GM19438 (cell line): ENCODE results near the gene KCNT2.
"Not testable (repeated sequence)": the region's sequence is repeated elsewhere in the genome, so short reads cannot be mapped to it uniquely, and the experiment has no call there.

Experiments used
- ATAC-seq: cut with Tn5 transposase; IDR thresholded peaks from one replicate; pipeline ENCODE4 v1.9.1; 2021; ENCODE audit warnings: low read depth; ENCODE audit not compliant: unreplicated experiment

KCNT2 gene

DNA sequence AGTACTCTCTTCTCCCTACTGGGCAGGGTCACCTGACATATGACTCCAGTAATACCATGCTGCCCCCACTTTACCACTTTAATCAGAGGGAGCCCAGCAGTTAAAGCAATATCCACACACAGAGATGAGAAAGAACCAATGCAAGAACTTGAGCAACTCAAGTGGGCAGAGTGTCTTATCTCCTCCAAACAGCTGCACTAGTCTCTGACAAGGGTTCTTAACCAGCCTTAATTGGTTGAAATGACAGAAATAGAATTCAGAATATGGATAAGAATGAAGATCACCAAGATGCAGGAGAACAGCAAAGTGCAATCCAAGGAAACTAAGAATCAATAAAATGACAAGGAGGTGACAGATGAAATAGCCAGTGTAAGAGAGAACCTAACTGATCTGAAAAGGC, 91.0 kb downstream of the KCNT2 start:
- no peak for ATAC-seq

DNA sequence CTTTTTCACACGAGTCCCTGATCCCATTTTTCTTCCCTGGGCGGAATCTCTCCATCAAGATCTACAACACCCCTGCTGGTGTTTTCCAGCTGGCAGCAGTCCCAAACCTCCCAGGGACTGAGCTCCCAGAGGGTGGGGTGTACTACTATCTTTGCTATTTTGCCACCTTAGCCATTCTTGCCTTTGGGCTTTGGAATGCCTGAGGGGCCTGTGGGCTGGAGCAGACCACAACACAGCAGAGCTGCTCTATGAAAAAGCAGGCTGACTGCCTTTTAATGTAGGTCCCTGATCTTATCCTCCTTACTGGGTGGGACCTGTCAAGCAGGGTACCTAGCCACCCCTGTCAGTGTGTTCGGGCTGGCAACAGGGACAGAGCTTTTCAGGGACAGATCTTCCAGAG, 91.9 kb downstream of the KCNT2 start:
- no peak for ATAC-seq

DNA sequence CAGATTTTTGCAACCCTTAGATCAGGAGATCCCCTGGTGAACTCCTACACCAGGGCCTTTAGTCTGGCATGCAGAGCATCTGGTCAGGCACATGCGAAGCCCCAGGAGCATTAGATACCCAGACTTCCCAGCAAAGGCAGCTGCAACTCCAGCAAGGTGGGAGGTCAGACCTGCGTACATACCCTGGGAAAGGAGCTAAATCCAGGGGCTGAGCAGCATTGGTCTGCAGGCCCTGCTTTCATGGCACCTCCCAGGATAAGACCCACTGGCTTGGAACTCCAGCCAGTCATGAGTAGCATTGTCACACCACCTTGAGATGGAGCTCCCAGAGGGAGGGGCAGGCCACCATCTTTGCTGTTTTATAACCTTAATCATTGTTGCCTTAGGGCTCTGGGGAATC, 92.3 kb downstream of the KCNT2 start:
- ATAC-seq = no peak

DNA sequence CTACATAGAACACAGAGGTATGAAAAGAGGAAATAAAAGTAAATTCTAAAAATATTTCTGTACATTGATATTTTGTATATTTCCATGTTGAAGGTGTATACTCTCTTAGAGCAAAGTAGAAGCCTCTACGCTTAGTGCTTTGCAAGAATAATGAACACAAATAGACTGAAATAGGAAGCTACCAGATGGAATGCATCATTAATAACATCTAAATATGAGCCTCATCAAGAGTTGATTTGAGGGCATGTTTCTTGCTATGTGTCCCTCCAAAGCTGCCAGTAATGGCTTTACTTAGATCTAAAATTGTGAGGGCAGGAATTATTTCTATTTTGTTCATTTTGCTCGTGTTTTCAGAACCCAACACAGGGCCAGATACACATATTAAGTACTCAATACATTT, 94.4 kb downstream of the KCNT2 start:
- ATAC-seq = no peak

DNA sequence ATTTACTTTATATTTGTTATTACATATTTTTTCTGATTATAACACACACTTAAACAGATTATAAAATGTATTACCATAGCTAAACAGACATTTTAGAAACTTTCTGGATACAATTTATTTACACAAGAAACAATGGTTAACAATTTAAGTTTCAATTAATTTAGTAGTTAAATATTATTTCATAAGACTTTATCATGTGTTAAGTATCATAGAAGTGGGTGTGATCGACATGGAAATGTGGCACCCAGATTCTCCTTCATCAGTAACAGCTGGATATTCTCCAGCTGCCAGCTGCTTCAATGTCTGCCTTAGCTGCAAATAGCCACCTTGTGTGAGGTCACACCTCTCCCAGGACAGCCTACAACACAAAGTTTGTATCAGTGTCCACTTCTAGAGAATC, 97.8 kb downstream of the KCNT2 start:
- ATAC-seq = no peak

DNA sequence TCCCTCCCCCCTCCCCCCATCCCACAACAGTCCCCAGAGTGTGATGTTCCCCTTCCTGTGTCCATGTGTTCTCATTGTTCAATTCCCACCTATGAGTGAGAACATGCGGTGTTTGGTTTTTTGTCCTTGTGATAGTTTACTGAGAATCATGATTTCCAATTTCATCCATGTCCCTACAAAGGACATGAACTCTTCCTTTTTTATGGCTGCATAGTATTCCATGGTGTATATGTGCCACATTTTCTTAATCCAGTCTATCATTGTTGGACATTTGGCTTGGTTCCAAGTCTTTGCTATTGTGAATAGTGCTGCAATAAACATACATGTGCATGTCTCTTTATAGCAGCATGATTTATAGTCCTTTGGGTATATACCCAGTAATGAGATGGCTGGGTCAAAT, 104.0 kb downstream of the KCNT2 start:
- ATAC-seq = not testable (repeated sequence)

DNA sequence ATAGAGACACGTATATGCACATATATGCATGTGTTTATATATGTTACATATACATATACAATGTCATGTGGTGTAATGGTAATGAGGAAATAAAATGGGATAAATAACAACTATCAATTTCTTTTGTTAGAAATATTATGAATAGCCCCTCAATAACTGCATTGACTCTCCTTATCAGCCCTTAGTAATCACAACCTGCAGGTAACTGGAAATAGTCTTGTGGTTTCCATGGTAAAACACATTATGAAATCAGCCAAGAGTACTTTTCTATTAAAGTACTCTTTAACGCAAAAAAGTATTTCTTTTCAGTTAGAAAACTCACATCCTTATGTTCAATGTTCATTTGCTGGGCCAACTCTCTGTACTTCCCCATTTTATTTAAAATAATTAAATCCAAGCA, 105.8 kb downstream of the KCNT2 start:
- ATAC-seq = no peak

DNA sequence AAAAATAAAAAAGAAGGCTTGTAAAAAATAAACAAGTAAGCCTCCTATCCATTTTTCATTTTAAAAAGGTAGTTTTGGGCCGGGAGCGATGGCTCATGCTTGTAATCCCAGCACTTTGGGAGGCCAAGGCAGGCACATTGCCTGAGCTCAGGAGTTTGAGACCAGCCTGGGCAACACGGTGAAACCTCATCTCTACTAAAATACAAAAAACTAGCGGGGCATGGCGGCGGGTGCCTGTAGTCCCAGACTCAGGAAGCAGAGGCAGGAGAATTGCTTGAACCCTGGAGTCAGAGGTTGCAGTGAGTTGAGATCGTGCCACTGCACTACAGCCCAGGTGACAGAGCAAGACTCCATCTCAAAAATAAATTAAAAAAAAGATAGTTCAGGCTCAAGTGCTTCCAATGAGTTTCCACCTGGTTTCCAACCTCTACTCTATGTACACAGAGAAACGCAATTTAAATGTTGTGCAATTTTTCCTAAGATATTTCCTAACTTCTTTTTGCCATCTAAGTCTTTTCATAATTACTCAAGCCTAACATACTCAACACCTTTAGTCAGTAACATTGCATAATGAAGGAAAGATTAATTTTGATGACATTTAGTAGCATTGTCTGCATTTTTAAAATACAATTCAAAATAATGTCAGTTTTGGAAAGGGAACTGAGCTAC, 106.3 kb downstream of the KCNT2 start:
- ATAC-seq = no peak

DNA sequence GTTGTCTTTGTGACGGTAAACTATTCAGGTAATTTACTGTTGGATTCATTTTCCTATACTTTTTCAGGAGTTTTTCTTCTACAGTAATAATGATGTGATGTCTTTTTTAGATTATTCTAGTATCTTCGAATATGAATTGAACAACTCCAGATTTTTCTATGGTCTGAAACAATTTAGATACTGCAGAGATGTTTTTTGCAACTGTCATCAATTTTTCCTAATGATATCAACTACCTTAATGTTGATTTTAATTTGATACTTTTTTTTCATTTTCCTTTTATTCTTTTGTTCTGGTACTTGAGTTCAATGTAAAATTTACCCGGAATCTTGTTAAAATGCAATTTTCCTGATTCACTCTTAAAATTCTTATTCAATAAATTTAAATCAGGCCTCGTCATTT, 110.4 kb downstream of the KCNT2 start:
- ATAC-seq = no peak

DNA sequence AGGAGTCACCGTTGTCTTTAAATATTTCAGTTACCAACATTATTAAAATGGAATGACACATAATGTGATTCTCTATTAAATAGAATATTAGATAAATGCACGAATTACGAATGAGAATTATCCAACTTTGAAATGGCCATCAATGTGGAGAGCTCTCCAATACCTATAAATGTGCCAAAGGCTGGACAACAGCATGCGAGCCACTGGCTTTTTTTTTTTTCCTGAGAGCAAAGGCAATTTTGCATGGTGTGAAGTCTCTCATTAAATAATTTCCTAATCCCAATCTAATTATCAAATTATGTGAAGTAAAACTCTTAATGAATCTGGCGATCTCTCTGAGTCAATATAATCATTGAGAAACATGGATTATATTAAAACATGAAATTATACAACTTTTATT, 113.5 kb downstream of the KCNT2 start:
- ATAC-seq = no peak

DNA sequence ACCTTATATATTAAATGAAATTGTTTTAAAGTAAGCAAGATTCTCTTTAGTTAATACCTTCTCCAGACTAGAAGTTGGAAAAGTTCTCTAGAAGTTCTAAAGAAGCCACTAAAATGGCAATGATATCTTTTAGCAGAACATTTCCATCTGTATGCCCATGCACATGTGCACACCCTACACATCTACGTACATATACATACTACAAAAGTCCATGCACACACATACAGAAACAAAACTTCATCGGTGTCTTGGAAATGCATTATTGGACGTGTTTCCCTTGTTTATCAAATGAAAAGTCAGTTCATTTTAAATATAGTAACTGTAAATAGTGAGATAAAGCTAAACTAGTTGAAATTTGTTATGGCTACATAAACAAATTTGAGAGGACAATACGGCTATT, 114.4 kb downstream of the KCNT2 start:
- ATAC-seq = no peak

DNA sequence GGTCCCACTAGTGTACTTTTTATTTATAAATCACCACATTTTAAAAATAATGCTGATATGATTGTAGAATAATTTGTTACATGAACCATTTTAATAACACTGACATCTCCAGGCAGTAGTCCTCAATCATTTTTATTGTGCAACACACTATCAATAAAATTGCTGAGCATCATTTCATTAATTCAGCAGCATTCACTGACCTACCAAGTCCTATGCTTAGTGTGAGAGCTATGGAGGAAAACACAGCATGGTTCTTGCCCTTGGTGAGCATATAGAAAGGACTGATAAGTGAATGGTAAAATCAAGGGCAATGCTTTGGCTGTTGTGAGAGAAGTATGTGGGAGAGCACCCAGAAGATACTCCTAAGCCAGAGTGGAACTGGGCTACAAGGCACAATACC, 119.7 kb downstream of the KCNT2 start:
- ATAC-seq = no peak

DNA sequence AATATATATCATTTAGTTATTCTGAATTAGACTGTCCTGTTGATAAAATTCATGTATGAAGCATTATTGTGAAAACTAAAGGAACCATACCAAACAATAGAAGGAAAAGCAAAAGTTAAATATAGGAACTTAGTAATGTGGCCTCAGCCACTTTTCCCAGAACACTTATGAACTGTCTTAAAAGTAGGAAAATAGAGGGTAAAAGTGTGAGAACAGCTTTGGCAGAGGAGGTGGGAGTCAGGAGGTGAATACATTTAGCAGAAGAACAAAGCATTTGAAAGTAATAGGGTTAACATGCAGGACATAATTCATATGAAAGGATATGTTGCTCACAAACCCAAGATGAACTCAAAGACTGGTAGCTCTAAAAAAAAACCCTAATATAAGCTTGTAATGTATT, 121.9 kb downstream of the KCNT2 start:
- ATAC-seq = no peak

DNA sequence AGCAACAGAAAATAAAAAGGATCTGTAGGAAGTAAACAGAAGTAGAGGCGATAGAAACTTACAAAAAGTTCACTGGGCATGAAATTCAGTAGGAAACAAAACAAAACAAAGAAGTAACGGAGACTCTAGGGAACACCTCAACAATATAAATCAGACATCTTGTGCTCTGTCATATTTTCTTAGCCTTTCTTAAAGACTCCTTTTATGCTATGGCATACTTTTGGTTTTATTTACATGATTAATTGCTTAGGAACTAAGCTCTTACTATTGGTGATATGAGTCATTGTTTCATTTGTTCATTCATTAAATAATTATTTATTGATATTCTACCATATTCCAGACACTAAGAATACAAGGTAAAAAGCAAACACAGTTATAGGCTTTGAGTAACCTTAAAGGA, 126.6 kb downstream of the KCNT2 start:
- ATAC-seq = no peak

DNA sequence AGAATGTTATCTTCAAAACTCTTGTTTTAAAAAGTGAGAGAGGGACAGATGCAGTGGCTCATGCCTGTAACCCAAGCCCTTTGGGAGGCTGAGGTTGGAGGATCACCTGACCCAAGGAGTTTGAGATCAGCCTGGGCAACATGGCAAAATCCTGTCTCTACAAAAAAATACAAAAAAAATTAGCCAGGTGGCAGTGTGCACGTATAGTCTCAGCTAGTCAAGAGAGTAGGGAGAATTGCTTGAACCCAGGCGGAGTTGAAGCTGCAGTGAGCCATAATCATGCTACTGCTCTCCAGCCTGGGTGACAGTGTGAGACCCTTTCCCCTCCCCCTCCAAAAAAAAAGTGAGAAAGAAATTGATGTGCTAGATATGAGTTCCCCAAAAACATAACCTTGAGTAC, 131.0 kb downstream of the KCNT2 start:
- ATAC-seq = no peak

DNA sequence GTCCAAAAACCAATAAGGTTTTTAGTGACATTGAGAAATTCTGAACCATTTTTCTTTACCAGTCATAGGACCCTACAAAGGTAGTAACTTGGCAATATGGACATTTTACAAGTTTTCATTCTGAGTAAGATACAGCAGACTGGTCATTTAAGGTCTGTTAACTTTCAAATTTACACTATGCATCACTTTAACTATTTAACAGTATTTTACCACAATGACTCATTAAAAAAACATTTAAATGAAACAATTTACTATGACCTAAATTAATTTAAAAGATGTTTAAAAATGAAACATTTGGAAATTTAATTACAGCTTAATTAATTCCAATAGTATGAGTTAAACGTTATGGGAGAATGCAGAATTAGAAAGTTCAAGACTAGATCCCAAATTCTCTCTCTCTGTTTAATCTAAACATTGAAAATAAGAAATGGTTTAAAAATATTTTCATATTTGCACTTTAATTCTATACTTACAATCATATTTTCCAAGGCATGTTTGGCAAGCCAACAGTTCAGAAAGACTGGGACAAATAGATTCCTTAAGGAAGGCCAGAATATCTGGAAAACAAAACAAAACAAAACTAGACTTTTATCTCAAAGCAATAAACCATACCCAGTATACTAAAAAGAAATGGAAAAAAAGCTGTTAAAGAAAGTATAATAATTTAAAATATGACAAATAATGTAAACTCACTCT, 140.9 kb downstream of the KCNT2 start:
- no peak for ATAC-seq

DNA sequence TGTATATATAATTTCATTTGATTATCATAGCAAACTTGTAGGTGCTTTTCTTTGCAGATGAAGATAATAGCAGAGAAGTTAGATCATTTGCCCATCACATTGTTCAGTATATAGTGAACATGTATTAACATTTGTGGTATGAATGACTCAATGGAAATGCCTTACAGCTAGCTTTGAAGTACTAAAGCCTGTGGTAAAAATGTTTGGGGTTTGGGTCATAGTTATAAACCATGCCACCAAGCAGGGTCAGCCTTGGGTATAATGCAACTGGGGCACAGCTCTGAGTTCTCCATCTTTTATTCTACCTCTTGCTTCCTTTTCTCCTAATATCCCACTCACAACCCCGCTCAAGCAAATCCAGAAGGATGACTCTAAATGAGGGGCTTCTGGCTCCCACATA, 141.6 kb downstream of the KCNT2 start:
- no peak for ATAC-seq

DNA sequence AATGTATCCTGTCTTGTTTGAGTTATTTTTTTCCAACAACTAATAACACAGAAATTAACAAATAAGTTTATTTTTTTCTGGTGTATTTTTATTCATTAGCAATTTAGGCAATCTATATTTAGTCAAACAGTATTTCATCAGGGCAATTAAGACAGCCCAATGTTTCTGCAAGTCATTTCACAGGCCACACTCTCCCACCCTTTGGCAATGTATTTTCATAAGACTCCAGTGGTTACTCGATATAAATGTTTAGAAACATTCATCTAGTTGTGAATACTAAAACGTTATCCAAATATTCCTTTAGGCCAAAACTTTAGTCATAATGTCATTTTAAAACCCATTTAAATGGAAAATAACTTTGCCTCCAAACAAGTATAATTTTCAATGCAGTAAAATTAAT, 142.1 kb downstream of the KCNT2 start:
- no peak for ATAC-seq

DNA sequence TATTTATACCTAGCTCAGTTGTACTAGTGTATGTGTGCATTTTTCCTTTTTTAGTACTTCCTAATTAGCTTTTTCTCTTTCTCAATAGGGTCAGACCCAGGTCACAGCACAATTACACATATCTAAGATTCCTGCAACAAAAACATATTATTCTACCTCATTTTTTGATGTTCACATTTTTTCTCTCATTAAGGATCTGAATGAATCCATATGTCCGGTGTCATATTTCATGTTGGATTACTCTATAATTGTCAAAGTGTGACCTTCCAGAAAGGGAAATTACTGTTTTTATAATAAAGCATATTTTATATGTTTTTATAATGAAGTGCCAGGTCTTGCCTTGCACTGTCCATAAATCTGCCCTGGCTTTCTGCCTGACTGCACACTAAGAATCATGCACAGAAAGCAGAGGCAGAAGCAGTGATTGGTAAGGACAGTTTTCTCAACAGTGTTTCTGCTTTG, 143.7 kb downstream of the KCNT2 start:
- ATAC-seq = no peak

DNA sequence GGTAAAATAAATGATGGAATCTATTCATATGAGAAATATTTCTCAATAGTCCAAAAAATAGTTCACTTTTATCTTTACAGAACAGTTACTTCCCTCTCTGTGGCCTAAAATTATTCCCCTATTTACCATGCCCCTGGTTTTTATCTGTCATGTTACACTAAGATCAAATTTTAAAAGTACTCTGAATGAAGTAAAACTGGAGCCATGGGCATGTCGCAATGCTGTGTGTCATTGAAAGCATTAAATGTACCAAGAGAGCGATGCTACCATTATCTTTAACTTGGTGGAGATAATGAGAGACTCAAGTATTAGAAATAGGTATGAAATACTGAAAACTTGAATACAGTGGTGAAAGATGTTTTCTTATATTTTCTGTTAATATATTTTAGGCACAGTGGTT, 146.2 kb downstream of the KCNT2 start:
- no peak for ATAC-seq

DNA sequence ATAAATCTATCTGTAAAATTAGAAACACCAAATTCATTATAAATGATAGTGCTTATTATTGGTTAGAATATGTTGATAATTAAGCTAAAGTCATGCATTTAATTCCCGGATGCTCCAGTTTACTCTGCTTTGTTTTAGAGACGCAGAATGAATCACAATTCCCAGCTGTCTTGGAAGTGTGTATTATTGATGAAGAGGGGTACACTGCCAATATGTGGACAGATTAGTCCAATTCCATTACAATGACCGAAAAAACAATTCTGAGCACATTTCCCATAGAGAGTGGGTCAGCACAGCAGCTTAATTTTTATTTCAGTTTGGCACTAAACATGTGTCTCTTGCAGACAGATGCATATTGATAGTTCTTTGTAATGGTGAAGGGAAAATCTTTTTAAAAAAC, 146.7 kb downstream of the KCNT2 start:
- ATAC-seq = no peak

DNA sequence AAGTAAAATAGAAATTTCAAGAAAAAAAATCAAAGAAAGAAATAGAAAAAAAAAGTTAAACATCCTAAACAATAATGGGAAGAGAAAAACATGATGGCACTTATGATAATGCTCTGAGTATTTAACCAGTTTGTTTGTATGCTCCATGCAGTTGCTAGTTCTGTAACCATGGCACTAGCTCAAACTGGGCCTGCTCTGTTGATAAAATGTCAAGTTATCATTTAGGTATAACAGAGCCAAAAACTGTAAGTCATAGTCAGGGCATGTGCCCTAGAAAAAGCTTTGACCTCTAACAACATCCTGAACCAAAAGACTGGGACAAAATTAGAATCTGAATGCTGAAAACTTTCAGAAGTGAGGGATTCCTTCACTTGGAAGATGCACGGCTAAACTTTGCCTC, 148.9 kb downstream of the KCNT2 start:
- no peak for ATAC-seq

DNA sequence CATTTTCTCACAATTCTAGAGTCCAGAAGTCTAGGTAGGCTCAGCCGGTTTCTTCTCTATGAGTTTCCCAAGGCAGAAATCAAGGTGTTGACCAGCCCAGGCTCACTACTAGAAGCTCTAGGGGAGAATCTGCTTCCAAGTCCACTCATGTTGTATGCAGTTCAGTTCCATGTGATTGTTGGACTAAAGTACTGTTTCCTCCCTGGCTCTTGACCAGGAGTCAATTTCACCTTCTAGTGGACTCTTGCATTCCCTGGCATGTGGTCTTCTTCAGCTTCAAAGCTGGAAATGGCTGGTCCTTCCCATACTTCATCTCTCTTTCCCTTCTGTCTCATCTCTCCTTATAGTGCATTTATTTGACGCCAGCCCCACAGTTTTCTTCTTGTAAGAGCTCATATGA, 153.4 kb downstream of the KCNT2 start:
- no peak for ATAC-seq
